Spinal cord (tissue), 10 donors: Measurements from ENCODE around the gene GJA4. TPM values are rescaled to one million over a fixed set of nuclear protein-coding genes. Genes with fewer than 3 reads are reported as not detected.

Experiments
- DNase-seq, 6 donors: peaks; one replicate each; pipeline versions ENCODE4 v3.0.0 to v3.0.0-alpha.2; 2013 to 2015; ENCODE audit warnings: low spot score in 6 of 6, low read depth in 4 of 6
- H3K27ac ChIP-seq: one replicate; pipeline ENCODE4 v1.5.1; 2013; ENCODE audit warnings: low read depth, low read length, control low read depth
- H3K27me3 ChIP-seq: one replicate; pipeline ENCODE4 v1.6.1; 2013; ENCODE audit warnings: low read length; ENCODE audit not compliant: control insufficient read depth, insufficient read depth
- H3K36me3 ChIP-seq: one replicate; pipeline ENCODE4 v1.6.1; 2013; ENCODE audit warnings: low read length; ENCODE audit not compliant: control insufficient read depth, insufficient read depth
- H3K4me1 ChIP-seq: one replicate; pipeline ENCODE4 v1.6.1; 2013; ENCODE audit warnings: low read length; ENCODE audit not compliant: control insufficient read depth, insufficient read depth
- H3K4me3 ChIP-seq: one replicate; pipeline ENCODE4 v1.5.1; 2013; ENCODE audit warnings: low read depth, low read length, control low read depth
- H3K9me3 ChIP-seq: one replicate; pipeline ENCODE4 v1.6.1; 2013; ENCODE audit warnings: low read length; ENCODE audit not compliant: control insufficient read depth, insufficient read depth
- WGBS: methylation state at CpG from one replicate; pipeline ENCODE4 v1.1.5; 2013; ENCODE audit warnings: missing lambda C conversion rate; ENCODE audit not compliant: insufficient coverage; 5-methylcytosine and 5-hydroxymethylcytosine counted together
- polyA plus RNA-seq, 2 donors: library from polyadenylated mRNA; unstranded; fragments of 120-200 nt; gene quantifications; one replicate each; pipeline ENCODE4 v1.2.1, GENCODE V29; 2013; ENCODE audit not compliant: insufficient read length in 2 of 2
- total RNA-seq, 2 donors: library from RNA; depleted of rRNA in 1 of 2; stranded (reverse); fragments of 120-200 nt in 1 of 2; fragments of >200 nt in 1 of 2; gene quantifications; one replicate each; pipeline versions ENCODE4 v1.2.3 to v1.2.4, GENCODE V29; 2013 to 2014
- donor health status: healthy.

The GJA4 gene
- total and polyA plus RNA-seq, 4 donors, result 4.0 to 23.6 (median 15.4) TPM

GRCh38 chr1:34786521-34787325, 6.1 kb upstream of the GJA4 start:
- H3K9me3 ChIP-seq, result no peaks in the 10 kb centered on the region
- no peak overlapping the region for H3K4me3 ChIP-seq
- peaks cover 16% of the 10 kb centered on the region for H3K27me3 ChIP-seq
- H3K36me3 ChIP-seq, result peaks cover 6% of the 10 kb centered on the region
- 50% methylated on average over 14 of the region's 14 CpGs for WGBS
- H3K27ac ChIP-seq, result no peak overlapping the region
- DNase-seq, result peak; percentile 36 to 92 (median 60)
- peaks cover 10% of the 10 kb centered on the region for H3K4me1 ChIP-seq

GRCh38 chr1:34787461-34788420, 5.1 kb upstream of the GJA4 start:
- Histone ChIP-seq H3K27me3 (peaks cover 10% of the 10 kb centered on the region), H3K36me3 (peaks cover 6% of the 10 kb centered on the region), H3K4me3 (no peak overlapping the region), H3K27ac (no peak overlapping the region), H3K9me3 (no peaks in the 10 kb centered on the region), H3K4me1 (peaks cover 7% of the 10 kb centered on the region)
- WGBS, result 61% methylated on average over 6 of the region's 9 CpGs
- no peak for DNase-seq

GRCh38 chr1:34790985-34791384, 1.8 kb upstream of the GJA4 start:
- Histone ChIP-seq H3K36me3 (peaks cover 10% of the 10 kb centered on the region), H3K9me3 (no peaks in the 10 kb centered on the region), H3K27me3 (peaks cover 12% of the 10 kb centered on the region), H3K27ac (no peak overlapping the region), H3K4me3 (no peak overlapping the region), H3K4me1 (peaks cover 7% of the 10 kb centered on the region)
- DNase-seq, result no peak
- WGBS, result 79% methylated on average over 6 of the region's 6 CpGs

- peaks cover 10% of the 10 kb centered on the region for H3K36me3 ChIP-seq
- peaks cover 4% of the 10 kb centered on the region for H3K4me1 ChIP-seq
- H3K27ac ChIP-seq, result no peak overlapping the region
- H3K9me3 ChIP-seq, result no peaks in the 10 kb centered on the region
- H3K4me3 ChIP-seq, result no peak overlapping the region
- 84% methylated on average over 8 of the region's 10 CpGs for WGBS
- peaks cover 12% of the 10 kb centered on the region for H3K27me3 ChIP-seq
- DNase-seq, result no peak
These were observed 375 bp upstream of the GJA4 start for GRCh38 chr1:34792424-34792823.

GRCh38 chr1:34794001-34794789, 1.4 kb downstream of the GJA4 start:
- no peaks in the 10 kb centered on the region for H3K4me1 ChIP-seq
- H3K4me3 ChIP-seq, result no peak overlapping the region
- no peaks in the 10 kb centered on the region for H3K9me3 ChIP-seq
- no peak overlapping the region for H3K27ac ChIP-seq
- WGBS, result 96% methylated on average over 39 of the region's 40 CpGs
- H3K36me3 ChIP-seq, result peaks cover 10% of the 10 kb centered on the region
- peaks cover 12% of the 10 kb centered on the region for H3K27me3 ChIP-seq
- DNase-seq, result no peak

- DNase-seq, result no peak
- Histone ChIP-seq H3K27ac (no peak overlapping the region), H3K27me3 (peaks cover 12% of the 10 kb centered on the region), H3K4me1 (no peaks in the 10 kb centered on the region), H3K4me3 (no peak overlapping the region), H3K9me3 (no peaks in the 10 kb centered on the region), H3K36me3 (peaks cover 10% of the 10 kb centered on the region)
- WGBS, result 93% methylated on average over 11 of the region's 12 CpGs
These were observed 2.0 kb downstream of the GJA4 start for GRCh38 chr1:34794790-34795180.

- peaks cover 12% of the 10 kb centered on the region for H3K27me3 ChIP-seq
- no peak overlapping the region for H3K4me3 ChIP-seq
- no peaks in the 10 kb centered on the region for H3K9me3 ChIP-seq
- no peak overlapping the region for H3K27ac ChIP-seq
- WGBS, result no CpG with 5 or more reads among the region's 6 CpGs
- H3K4me1 ChIP-seq, result no peaks in the 10 kb centered on the region
- peaks cover 10% of the 10 kb centered on the region for H3K36me3 ChIP-seq
- no peak for DNase-seq
These were observed 3.1 kb downstream of the GJA4 start for GRCh38 chr1:34795916-34796315.

- Histone ChIP-seq H3K27ac (no peak overlapping the region), H3K4me1 (no peaks in the 10 kb centered on the region), H3K36me3 (peaks cover 10% of the 10 kb centered on the region), H3K27me3 (peaks cover 12% of the 10 kb centered on the region), H3K4me3 (no peak overlapping the region), H3K9me3 (no peaks in the 10 kb centered on the region)
- no peak for DNase-seq
- WGBS, result 85% methylated on average over 2 of the region's 6 CpGs
These were observed 4.2 kb downstream of the GJA4 start for GRCh38 chr1:34796990-34797389.

GRCh38 chr1:34800214-34800613, 7.4 kb downstream of the GJA4 start:
- H3K4me1 ChIP-seq, result no peaks in the 10 kb centered on the region
- H3K4me3 ChIP-seq, result no peak overlapping the region
- no peaks in the 10 kb centered on the region for H3K36me3 ChIP-seq
- no peak for DNase-seq
- WGBS, result 100% methylated on average over 1 of the region's 6 CpGs
- no peak overlapping the region for H3K27ac ChIP-seq
- H3K27me3 ChIP-seq, result no peaks in the 10 kb centered on the region
- no peaks in the 10 kb centered on the region for H3K9me3 ChIP-seq
